Measurements from ENCODE around the gene GPR132. TPM values are rescaled to one million over a fixed set of nuclear protein-coding genes. Genes with fewer than 3 reads are reported as not detected.
"Not testable (repeated sequence)": the region's sequence is repeated elsewhere in the genome, so short reads cannot be mapped to it uniquely, and the experiment has no call there.

Gene GPR132
- total RNA-seq, 1 donor from 2014 or later: 0.24 TPM

- no peaks in the 10 kb centered on the region for H3K36me3 Mint-ChIP-seq
- no peak for TF ChIP-seq CTCF (conservative IDR thresholded peaks at IDR 0.05)
- no peak overlapping the region for H3K27ac Mint-ChIP-seq
- no peaks in the 10 kb centered on the region for H3K4me1 Mint-ChIP-seq (ENCODE audit: unreplicated experiment)
- H3K27me3 Mint-ChIP-seq: peaks cover 7% of the 10 kb centered on the region
- DNase-seq (ENCODE audit: extremely low spot score, unreplicated experiment): no peak
- no peaks in the 10 kb centered on the region for H3K9me3 Mint-ChIP-seq
- H3K4me3 Mint-ChIP-seq: no peak overlapping the region
These were observed 2.1 kb upstream of the GPR132 start for GRCh38 chr14:105067140-105067968.

- H3K36me3 Mint-ChIP-seq: no peaks in the 10 kb centered on the region
- no peak for DNase-seq (ENCODE audit: extremely low spot score, unreplicated experiment)
- no peaks in the 10 kb centered on the region for H3K4me1 Mint-ChIP-seq (ENCODE audit: unreplicated experiment)
- no peak overlapping the region for H3K4me3 Mint-ChIP-seq
- H3K27ac Mint-ChIP-seq: no peak overlapping the region
- H3K9me3 Mint-ChIP-seq: no peaks in the 10 kb centered on the region
- no peak for TF ChIP-seq CTCF (conservative IDR thresholded peaks at IDR 0.05)
- peaks cover under 1% of the 10 kb centered on the region for H3K27me3 Mint-ChIP-seq
These were observed 1.2 kb upstream of the GPR132 start for GRCh38 chr14:105066240-105067071.

- H3K27ac Mint-ChIP-seq: peak overlapping the region; percentile 39
- H3K27me3 Mint-ChIP-seq: no peaks in the 10 kb centered on the region
- no peak overlapping the region for H3K4me3 Mint-ChIP-seq
These were observed 498 bp downstream of the GPR132 start for GRCh38 chr14:105064721-105065143.

GRCh38 chr14:105064001-105064400 lies 1.2 kb downstream of the GPR132 start:
- Mint-ChIP-seq H3K36me3 (no peaks in the 10 kb centered on the region), H3K4me1 (ENCODE audit: unreplicated experiment) (peaks cover 7% of the 10 kb centered on the region), H3K9me3 (no peaks in the 10 kb centered on the region), H3K27ac (peak overlapping the region; percentile 79), H3K4me3 (no peak overlapping the region), H3K27me3 (peaks cover 3% of the 10 kb centered on the region)
- no peak for DNase-seq (ENCODE audit: extremely low spot score, unreplicated experiment)
- no peak for TF ChIP-seq CTCF (conservative IDR thresholded peaks at IDR 0.05)

More at GRCh38 chr14:105064721-105065143, 498 bp downstream of the GPR132 start:
- Mint-ChIP-seq H3K9me3 (no peaks in the 10 kb centered on the region), H3K36me3 (no peaks in the 10 kb centered on the region), H3K4me1 (ENCODE audit: unreplicated experiment) (peaks cover under 1% of the 10 kb centered on the region)
- no peak for DNase-seq (ENCODE audit: extremely low spot score, unreplicated experiment)
- TF ChIP-seq CTCF (conservative IDR thresholded peaks at IDR 0.05): no peak

- not testable (repeated sequence) for H3K36me3 Mint-ChIP-seq; H3K27me3 Mint-ChIP-seq; H3K9me3 Mint-ChIP-seq; DNase-seq (ENCODE audit: extremely low spot score, unreplicated experiment); H3K4me3 Mint-ChIP-seq; H3K4me1 Mint-ChIP-seq (ENCODE audit: unreplicated experiment)
- H3K27ac Mint-ChIP-seq: peak overlapping the region; percentile 79
These were observed 1.7 kb downstream of the GPR132 start for GRCh38 chr14:105063506-105063905.

GRCh38 chr14:105063056-105063455 lies 2.2 kb downstream of the GPR132 start:
- DNase-seq (ENCODE audit: extremely low spot score, unreplicated experiment): no peak
- Mint-ChIP-seq H3K4me3 (no peak overlapping the region), H3K27ac (no peak overlapping the region), H3K9me3 (no peaks in the 10 kb centered on the region), H3K36me3 (no peaks in the 10 kb centered on the region), H3K4me1 (ENCODE audit: unreplicated experiment) (peaks cover 7% of the 10 kb centered on the region), H3K27me3 (peaks cover 3% of the 10 kb centered on the region)
- TF ChIP-seq CTCF (conservative IDR thresholded peaks at IDR 0.05): no peak

Data from type B pancreatic cell (in vitro differentiated cells).